NCI-H748 (cell line): ENCODE measurements around the gene ADAM19.

ENCODE experiments used
- DNase-seq: peaks from one replicate; lab custom pipeline; 2025; ENCODE audit not compliant: unreplicated experiment; lab: John Stamatoyannopoulos, UW

The ADAM19 gene

GRCh38 chr5:157519579-157520253, 55.9 kb downstream of the ADAM19 start:
- no peak for DNase-seq

GRCh38 chr5:157518963-157519362, 56.6 kb downstream of the ADAM19 start:
- DNase-seq, result no peak

- no peak for DNase-seq
These were observed 58.8 kb downstream of the ADAM19 start for GRCh38 chr5:157516626-157517325.

DNA sequence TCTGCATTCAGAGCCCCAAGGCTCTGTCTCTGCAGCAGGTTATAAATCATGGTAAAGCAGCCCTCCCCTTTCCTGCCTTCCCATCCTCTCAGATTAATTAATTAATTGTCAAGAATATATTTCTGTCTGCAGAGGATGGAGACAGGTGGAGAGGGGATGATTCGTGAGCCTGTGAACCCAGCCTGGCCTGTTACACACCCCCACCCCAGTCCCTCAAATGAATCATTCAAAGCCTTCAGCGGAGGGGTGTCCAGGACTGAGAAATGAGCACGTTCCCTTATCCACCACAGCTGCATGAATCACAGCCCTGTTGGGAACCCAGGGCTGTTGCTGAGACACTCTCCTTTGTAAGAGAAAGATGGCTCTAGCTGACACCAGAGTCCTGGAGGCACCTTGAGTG, 59.6 kb downstream of the ADAM19 start:
- no peak for DNase-seq

DNA sequence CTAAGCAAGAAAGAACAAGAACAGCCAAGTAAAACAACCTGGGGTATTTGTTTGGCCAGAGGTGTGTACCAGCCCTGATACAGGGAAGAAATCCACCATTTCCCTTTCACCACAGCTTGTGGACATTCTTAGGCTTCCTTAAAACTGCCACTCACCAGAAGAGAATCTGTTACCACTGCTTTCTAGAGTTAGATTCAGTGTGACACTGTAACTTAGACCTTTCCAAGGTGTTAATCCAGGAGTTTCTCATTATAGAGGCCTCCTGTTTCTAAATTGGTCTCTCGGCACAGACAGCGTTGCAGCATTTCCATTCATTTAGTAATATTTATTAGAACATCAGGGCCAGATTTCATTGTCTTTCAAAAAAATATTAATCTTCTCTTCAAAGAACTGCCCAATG, 60.6 kb downstream of the ADAM19 start:
- no peak for DNase-seq

GRCh38 chr5:157513182-157513581, 62.4 kb downstream of the ADAM19 start:
- no peak for DNase-seq

GRCh38 chr5:157511651-157512644, 63.6 kb downstream of the ADAM19 start:
- peak; percentile 37 for DNase-seq

DNA sequence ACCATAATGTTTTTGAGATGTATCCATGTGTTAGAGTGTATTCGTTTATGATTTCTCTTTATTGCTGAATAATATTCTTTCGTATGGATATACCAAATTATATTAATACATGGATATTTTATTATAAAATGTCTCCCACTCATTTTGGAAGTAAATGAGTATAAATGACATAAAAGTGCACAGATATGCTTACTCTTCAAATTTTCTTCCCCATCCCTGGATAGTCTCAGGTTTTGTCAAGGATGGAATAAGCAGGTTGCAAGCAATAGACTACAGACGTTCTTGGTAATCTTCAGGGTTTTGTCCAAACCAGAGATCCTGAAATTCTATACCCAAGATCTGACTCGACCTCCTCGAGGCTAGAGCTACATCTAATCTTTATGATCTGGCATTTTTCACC, 64.9 kb downstream of the ADAM19 start:
- no peak for DNase-seq

DNA sequence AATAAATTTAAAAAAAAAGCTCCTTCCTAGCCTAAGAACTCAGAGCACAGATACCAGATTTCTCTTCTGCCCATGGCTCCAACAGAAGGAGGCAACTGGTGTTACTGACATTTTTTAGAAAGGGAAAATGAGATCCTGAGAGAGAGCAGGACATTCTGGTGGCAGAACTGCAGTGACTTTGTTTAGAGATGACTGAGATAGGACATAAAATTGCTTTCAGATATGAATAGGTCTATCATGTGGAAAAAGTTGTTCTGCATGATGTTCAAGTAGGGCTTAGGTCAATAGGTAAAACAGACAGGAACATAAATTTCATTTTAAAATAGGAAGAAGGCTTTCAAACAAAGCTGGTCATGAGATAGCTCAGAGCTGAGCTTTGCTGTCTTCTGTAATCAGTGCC, 66.0 kb downstream of the ADAM19 start:
- DNase-seq, result no peak

DNA sequence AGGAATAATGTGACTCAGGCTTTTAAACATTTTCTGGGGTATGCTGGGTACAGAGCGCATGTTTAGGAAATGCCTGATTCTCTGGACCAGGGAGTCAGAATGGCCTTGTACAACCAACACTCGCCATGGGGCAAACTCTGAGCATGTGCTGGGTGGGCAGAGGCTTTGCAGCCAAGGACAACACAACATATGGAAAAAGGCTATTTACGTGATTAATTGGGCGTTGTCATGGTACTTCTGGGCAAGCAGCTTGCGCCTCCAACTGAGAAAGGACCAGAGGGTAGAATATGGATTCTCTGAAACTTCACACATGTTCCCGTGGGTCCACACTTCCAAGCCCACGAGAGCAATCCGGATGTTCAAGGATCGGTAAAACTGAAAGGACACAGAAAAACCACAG, 66.5 kb downstream of the ADAM19 start:
- peak; percentile 65 for DNase-seq

DNA sequence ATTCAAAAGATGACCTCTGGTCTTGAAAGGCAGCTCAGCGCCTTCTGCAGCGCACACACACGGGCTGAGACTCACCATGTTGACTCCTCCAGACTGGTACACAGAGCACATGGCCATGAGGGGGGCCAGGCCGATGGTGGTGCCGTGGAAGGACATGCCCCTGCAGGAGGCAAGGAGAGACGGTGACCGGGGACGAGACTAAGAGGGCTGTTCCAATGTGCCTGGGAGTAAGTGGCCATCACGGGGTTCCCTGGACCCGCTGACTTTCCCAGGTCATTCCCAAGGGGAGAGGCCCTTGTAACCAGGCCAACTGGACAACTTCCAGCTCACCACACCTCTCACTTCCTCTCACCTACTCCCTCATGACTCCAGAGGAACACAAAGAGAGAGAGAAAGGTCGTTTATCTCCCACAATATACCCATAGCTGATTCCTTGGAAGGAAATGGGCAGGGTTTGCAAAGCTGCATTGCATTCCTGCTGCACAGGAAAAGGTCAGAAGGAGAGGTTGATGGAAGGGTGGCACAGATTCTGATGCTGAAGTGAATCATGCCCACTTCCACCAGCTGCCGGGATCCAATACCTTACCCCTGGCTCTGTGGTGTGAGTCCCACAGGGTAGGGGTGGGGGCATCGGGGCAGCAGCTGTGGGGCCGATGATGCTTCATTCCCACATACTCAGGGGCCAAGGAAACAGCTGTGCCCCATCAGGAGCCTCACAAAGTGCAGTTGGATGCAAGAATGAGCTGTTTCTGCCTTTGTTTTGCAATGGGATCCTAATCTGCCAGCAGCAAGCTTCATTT, 68.4 kb downstream of the ADAM19 start:
- DNase-seq, result no peak

GRCh38 chr5:157506066-157506590, 69.4 kb downstream of the ADAM19 start:
- DNase-seq, result no peak

DNA sequence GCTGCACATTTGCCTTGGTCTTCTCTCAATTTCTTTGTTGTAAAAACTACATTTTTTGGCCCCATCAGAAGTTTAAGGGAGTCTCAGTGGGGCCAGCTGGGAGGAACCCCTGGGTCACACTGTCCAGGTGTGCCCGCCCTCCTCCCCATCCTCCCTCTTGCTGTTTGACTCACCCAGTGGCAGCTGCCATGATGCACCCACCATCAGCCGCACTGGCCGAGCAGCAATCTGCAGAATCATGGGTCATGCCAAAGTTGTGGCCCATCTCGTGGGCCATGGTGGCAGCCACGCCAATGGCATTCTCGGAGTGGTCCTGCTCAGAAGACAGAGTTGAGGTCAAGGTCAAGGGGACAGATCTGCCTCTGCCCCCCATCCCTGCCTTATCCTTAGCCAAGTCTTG, 70.1 kb downstream of the ADAM19 start:
- DNase-seq, result no peak

DNA sequence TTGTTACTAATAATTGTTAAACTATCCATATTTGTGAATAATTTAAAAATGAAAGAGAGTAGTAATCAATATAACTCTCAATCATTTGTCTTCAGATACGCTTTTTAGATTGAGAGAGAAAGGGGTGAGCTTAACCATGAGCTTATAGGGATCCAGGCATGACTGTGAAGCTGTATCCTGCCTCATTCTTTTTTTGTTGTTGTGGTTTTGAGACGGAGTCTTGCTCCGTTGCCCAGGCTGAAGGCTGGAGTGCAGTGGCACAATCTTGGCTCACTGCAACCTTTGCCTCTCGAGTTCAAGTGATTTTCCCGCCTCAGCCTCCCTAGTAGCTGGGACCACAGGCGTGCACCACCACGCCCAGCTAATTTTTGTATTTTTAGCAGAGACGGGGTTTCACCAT, 71.5 kb downstream of the ADAM19 start:
- no peak for DNase-seq

DNA sequence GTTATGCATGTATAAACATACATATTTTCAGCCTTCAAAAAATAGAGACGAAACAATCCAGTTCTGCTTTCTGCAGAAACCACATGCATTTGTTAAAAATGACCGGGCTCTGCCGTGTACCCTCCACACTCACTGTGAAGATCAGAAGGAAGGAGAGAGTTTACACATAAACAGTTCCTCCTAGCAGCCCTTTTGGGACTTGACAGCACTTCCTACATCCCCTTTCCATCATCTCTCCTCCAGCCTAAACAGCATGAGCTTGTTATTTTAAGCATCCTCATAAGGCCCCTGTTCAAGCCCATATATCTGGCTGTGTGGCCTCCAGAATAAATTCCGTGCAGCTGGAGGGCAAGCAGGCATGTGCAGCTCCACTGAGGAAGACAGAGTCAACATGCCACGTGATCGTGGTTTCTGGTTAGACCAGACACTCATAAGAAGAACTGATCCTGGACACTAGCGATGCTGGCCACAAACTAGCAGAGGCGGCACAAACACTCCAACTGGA, 73.4 kb downstream of the ADAM19 start:
- DNase-seq, result no peak

DNA sequence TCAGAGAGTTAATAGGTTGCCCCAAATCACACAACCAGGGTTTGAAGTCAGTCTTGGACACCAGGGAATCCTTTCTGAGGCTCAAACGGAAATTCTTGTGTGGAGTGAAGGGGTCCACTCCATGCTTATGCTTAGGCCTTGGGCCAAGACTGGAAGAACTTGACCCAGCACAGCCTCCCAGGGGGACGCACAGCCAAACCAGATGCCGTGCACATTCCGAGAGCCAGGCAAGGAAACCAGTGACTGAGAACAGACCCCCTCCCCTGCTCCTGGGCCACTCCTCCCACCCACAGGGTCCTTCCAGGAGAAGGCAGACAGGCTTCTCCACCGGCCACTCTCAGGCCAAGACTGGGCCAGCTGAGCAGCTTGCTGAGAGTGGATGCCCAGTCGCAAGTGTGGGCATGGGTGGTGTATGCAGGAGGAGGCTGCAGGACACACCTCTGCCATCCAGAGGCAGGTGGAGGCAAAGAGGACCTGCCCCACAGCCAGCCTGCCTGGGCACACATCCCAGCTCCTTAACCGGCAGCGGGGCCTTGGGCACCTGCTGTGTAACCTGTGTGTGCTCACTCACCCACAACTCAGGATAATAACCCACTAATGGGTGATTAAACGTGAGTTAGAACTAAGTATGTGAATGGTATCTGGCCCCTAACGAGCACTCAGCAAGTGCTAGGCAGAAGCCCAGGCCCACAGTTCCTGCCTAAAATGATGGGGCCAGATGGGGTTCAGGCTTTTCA, 77.5 kb downstream of the ADAM19 start:
- DNase-seq, result peak; percentile 79

DNA sequence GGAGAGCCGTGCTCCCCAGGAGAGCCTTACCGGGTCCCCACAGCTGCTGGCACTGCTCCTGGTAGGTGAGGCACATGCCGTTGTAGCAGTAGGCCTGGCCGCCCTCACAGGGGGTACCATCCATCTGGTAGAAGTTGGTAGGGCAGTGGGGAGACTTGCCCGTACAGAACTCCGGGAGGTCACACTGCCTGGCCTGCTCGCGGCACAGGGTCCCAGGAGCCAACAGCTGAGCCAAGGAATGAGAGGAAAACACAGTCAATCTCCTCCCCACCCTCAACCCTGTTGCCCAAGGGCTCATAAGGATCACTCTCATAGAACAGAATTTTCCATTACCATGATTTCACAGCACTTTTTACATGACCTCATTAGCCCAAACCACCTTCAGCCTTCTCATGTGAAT, 78.7 kb downstream of the ADAM19 start:
- DNase-seq, result no peak

DNA sequence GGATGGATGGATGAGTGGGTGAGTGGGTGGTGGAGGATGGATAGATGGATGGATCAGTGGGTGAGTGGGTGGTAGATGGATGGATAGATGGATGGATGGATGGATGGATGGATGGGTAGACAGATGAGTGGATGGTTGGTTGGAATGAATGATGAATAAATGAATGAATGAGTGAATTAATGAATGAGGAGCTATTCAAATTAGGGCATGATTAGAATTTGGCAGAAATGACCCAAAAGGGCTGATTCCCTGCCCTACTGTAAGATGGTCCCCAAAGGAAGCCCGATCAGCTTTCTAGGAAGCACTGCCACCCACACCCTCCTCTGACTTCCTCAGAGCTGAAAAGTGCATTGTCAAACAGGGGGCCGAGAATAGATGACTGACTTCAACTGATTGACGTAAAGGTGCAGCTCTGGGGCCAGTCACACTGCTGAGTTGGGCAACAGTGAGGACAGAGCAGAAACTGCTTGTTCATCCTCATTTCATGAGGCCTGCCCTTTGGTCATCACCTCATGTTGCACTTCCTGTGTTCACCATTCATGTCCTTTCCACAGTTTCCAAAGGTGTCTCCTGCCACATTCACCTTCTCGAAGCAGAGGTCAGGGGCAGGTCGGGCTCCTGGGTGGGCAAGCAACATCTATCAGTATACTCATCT, 81.3 kb downstream of the ADAM19 start:
- no peak for DNase-seq

DNA sequence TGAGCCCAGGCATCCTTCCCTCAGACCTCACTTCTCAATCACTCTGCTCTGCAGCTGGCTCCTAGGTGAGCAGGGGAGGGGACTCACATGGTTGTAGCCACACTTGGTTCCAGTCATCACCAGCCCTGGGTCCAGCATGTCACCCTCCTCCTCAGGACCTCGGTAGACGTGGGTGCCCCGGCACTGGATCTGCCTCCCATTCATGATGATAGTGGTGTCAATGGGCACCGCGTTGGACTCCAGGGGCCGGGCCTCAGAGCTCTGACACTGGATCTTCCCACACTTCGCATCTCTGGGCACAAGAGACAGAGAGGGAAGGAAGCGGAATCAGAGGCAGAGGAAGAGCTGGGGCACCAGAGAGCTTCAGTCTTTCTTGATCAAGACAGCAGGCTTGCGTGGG, 82.7 kb downstream of the ADAM19 start:
- no peak for DNase-seq
